ENCODE results near the gene SLC2A13.

GRCh38 chr12:40033242-40033630, 72.6 kb downstream of the SLC2A13 start:
- TF ChIP-seq CTCF (conservative IDR thresholded peaks at IDR 0.05 in 1 of 2, IDR thresholded peaks at IDR 0.05 in 1 of 2; ENCODE audit: extremely low read depth in 1 of 2, insufficient read depth in 1 of 2, low read depth in 1 of 2, low read length in 2 of 2): no peak
- TF ChIP-seq EZH2 (IDR thresholded peaks at IDR 0.05; ENCODE audit: borderline replicate concordance, low read length): no peak

Measured in mammary epithelial cell (primary cell).